Panc1 (cell line): ENCODE results near the gene TMEM204. TPM values are rescaled to one million over a fixed set of nuclear protein-coding genes. Genes with fewer than 3 reads are reported as not detected.

Experiments used
- ATAC-seq: fragments of 200-7000 bp; cut with Tn5 transposase; 2 replicates; pipeline ENCODE4 v1.9.1; 2020; ENCODE audit warnings: mild to moderate bottlenecking, moderate library complexity
- BruUV-seq: library from RNA; stranded (reverse); fragments of 400-500 nt; replicated peaks from 2 replicates; lab custom pipeline; 2021; lab: Mats Ljungman, UMichigan
- CTCF ChIA-PET: fragments of 300-600 bp; sonication (Branson Sonifier 250); formaldehyde crosslinking; loops from one replicate; lab custom pipeline; 2022; ENCODE audit warnings: antibody characterized with exemption; lab: Charles Lee
- POLR2A ChIA-PET: fragments of 300-600 bp; sonication (Branson Sonifier 250); formaldehyde crosslinking; loops from one replicate; lab custom pipeline; 2022; ENCODE audit warnings: antibody characterized with exemption; lab: Charles Lee
- DNase-seq: peaks from one replicate; pipeline ENCODE4 v3.0.0-alpha.2; 2010; ENCODE audit warnings: low read depth, low spot score
- H3K27ac ChIP-seq: 2 replicates; pipeline ENCODE4 v1.5.1; 2011; ENCODE audit warnings: mild to moderate bottlenecking, low read length, inconsistent platforms
- H3K27me3 ChIP-seq: fragments of 200-500 bp; sonication (Bioruptor generic); 2 replicates; pipeline ENCODE4 v1.6.0; 2014; ENCODE audit warnings: low read length, inconsistent platforms; ENCODE audit not compliant: control insufficient read depth, insufficient read depth
- H3K36me3 ChIP-seq: fragments of 200-500 bp; sonication (Bioruptor generic); 2 replicates; pipeline ENCODE4 v1.5.1; 2014; ENCODE audit warnings: inconsistent platforms, mild to moderate bottlenecking, low read length, moderate library complexity; ENCODE audit not compliant: control insufficient read depth, insufficient read depth
- H3K4me1 ChIP-seq: 2 replicates; pipeline ENCODE4 v1.5.1; 2011; ENCODE audit warnings: inconsistent platforms, mild to moderate bottlenecking, low read length, moderate library complexity; ENCODE audit not compliant: control insufficient read depth, insufficient read depth
- H3K4me3 ChIP-seq, 2 experiments: 2 replicates each; pipeline ENCODE4 v1.5.1; 2011 to 2012; ENCODE audit warnings: low read depth in 2 of 2, low read length in 2 of 2, mild to moderate bottlenecking in 2 of 2, inconsistent platforms in 1 of 2, moderate library complexity in 1 of 2
- H3K9me3 ChIP-seq: fragments of 200-500 bp; sonication (Bioruptor generic); 2 replicates; pipeline ENCODE4 v1.5.1; 2014; ENCODE audit warnings: low read depth, mild to moderate bottlenecking, inconsistent platforms, low read length, moderate library complexity; ENCODE audit not compliant: control insufficient read depth, insufficient read depth
- POLR2AphosphoS5 ChIP-seq: IDR thresholded peaks from 2 replicates; pipeline ENCODE4 v1.6.1; 2012; ENCODE audit warnings: mild to moderate bottlenecking, low read depth, low read length, moderate library complexity
- SIN3A ChIP-seq: IDR thresholded peaks from 2 replicates; pipeline ENCODE4 v1.6.1; 2012; ENCODE audit warnings: low read depth, mild to moderate bottlenecking, low read length, moderate library complexity, borderline replicate concordance; ENCODE audit not compliant: insufficient read depth
- TCF7L2 ChIP-seq: IDR thresholded peaks from 2 replicates; pipeline ENCODE4 v1.6.1; 2011; ENCODE audit warnings: mild to moderate bottlenecking, low read depth, low read length, inconsistent platforms
- in situ Hi-C: cut with HindIII; loops from 2 replicates; pipeline ENCODE4 v1.10.0; 2016; ENCODE audit warnings: low sequenced_read_pairs, low pct_unique_long_range_greater_than_20kb
- intact Hi-C: fragments of 100-400 bp; cut with micrococcal nuclease; formaldehyde crosslinking; loops from one replicate; pipeline ENCODE4 v1.10.0; 2022; ENCODE audit not compliant: unreplicated experiment
- total RNA-seq: library from RNA; stranded (reverse); gene quantifications from one replicate; pipeline ENCODE4 v1.2.1, GENCODE V29; 2021; ENCODE audit not compliant: unreplicated experiment
- TF ChIP-seq, protein P1 (sequence below): fragments of 450-650 bp; IDR thresholded peaks from 2 replicates; pipeline ENCODE4 v1.5.1; 2017; ENCODE audit warnings: mild to moderate bottlenecking
- TF ChIP-seq, protein P2 (sequence below), 2 experiments: IDR thresholded peaks; 2 replicates each; pipeline ENCODE4 v1.6.1; 2011 to 2012; ENCODE audit warnings: low read depth in 2 of 2, control low read depth in 1 of 2, low read length in 1 of 2, mild to moderate bottlenecking in 1 of 2, moderate library complexity in 1 of 2; ENCODE audit not compliant: insufficient read depth in 1 of 2

The TMEM204 gene
- total RNA-seq, 1 experiment from 2014 or later = 0.13 TPM

DNA sequence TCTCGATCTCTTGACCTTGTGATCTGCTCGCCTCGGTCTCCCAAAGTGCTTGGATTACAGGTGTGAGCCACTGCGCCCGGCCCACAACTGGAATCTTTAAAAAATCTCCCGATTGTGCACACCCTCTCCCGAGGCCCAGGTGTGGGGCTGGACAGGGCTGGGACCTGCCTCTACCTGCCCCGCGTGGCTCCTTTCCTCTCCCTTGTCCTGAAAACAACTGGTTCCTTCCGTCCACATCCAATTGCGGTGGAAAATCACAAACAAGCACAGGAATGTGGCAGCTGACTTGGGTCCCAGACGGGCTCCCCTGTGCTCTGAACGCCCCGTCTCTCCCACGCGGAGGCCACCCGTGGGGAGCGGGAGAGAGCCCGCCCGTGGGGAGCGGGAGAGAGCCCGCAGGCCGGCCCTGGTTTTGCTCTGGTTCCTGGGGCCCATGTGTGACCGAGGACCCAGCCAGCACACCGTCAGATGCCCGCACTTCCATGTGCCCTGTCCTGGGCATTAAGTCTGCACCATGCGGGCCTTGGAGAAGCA is 3.0 kb upstream of the TMEM204 start:
- H3K27ac ChIP-seq = no peak overlapping the region
- POLR2A ChIA-PET = no interaction called here
- in situ Hi-C loops = no loop called here
- TF ChIP-seq, protein P1, sequence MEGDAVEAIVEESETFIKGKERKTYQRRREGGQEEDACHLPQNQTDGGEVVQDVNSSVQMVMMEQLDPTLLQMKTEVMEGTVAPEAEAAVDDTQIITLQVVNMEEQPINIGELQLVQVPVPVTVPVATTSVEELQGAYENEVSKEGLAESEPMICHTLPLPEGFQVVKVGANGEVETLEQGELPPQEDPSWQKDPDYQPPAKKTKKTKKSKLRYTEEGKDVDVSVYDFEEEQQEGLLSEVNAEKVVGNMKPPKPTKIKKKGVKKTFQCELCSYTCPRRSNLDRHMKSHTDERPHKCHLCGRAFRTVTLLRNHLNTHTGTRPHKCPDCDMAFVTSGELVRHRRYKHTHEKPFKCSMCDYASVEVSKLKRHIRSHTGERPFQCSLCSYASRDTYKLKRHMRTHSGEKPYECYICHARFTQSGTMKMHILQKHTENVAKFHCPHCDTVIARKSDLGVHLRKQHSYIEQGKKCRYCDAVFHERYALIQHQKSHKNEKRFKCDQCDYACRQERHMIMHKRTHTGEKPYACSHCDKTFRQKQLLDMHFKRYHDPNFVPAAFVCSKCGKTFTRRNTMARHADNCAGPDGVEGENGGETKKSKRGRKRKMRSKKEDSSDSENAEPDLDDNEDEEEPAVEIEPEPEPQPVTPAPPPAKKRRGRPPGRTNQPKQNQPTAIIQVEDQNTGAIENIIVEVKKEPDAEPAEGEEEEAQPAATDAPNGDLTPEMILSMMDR = no peak
- TF ChIP-seq POLR2AphosphoS5 (no peak), SIN3A (no peak), TCF7L2 (no peak)
- TF ChIP-seq, protein P2, sequence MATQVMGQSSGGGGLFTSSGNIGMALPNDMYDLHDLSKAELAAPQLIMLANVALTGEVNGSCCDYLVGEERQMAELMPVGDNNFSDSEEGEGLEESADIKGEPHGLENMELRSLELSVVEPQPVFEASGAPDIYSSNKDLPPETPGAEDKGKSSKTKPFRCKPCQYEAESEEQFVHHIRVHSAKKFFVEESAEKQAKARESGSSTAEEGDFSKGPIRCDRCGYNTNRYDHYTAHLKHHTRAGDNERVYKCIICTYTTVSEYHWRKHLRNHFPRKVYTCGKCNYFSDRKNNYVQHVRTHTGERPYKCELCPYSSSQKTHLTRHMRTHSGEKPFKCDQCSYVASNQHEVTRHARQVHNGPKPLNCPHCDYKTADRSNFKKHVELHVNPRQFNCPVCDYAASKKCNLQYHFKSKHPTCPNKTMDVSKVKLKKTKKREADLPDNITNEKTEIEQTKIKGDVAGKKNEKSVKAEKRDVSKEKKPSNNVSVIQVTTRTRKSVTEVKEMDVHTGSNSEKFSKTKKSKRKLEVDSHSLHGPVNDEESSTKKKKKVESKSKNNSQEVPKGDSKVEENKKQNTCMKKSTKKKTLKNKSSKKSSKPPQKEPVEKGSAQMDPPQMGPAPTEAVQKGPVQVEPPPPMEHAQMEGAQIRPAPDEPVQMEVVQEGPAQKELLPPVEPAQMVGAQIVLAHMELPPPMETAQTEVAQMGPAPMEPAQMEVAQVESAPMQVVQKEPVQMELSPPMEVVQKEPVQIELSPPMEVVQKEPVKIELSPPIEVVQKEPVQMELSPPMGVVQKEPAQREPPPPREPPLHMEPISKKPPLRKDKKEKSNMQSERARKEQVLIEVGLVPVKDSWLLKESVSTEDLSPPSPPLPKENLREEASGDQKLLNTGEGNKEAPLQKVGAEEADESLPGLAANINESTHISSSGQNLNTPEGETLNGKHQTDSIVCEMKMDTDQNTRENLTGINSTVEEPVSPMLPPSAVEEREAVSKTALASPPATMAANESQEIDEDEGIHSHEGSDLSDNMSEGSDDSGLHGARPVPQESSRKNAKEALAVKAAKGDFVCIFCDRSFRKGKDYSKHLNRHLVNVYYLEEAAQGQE (IDR thresholded peaks at IDR 0.05; ENCODE audit: insufficient read depth in 1 of 2, low read depth in 2 of 2, low read length in 1 of 2) = no peak
- H3K27me3 ChIP-seq = no peaks in the 10 kb centered on the region
- BruUV-seq = no TSS peak
- no peaks in the 10 kb centered on the region for H3K9me3 ChIP-seq
- H3K36me3 ChIP-seq = no peaks in the 10 kb centered on the region
- H3K4me3 ChIP-seq = no peak overlapping the region
- CTCF ChIA-PET = no interaction called here
- no peaks in the 10 kb centered on the region for H3K4me1 ChIP-seq
- ATAC-seq (no peak), DNase-seq (no peak)
- intact Hi-C loops = no loop called here

GRCh38 chr16:1530883-1531637 is 2.4 kb upstream of the TMEM204 start:
- Histone ChIP-seq H3K36me3 (no peaks in the 10 kb centered on the region), H3K4me3 (no peak overlapping the region), H3K27ac (no peak overlapping the region), H3K4me1 (no peaks in the 10 kb centered on the region), H3K27me3 (no peaks in the 10 kb centered on the region), H3K9me3 (no peaks in the 10 kb centered on the region)
- POLR2A ChIA-PET = no interaction called here
- ATAC-seq = no peak
- intact Hi-C loops = no loop called here
- no peak for TF ChIP-seq SIN3A
- TF ChIP-seq, protein P1 = no peak
- TF ChIP-seq, protein P2 (IDR thresholded peaks at IDR 0.05; ENCODE audit: insufficient read depth in 1 of 2, low read depth in 2 of 2, low read length in 1 of 2) = no peak
- TF ChIP-seq TCF7L2 = no peak
- TF ChIP-seq POLR2AphosphoS5 = no peak
- CTCF ChIA-PET = no interaction called here
- in situ Hi-C loops = no loop called here
- DNase-seq = no peak
- BruUV-seq = no TSS peak
